HG03280 (cell line): ENCODE results near the gene RBM47.
A peak's percentile ranks its signal among the peaks of the same experiment; 100 is the strongest.
"Not testable (repeated sequence)": the region's sequence is repeated elsewhere in the genome, so short reads cannot be mapped to it uniquely, and the experiment has no call there.

ENCODE experiments used
- ATAC-seq: cut with Tn5 transposase; IDR thresholded peaks from one replicate; pipeline ENCODE4 v1.9.1; 2021; ENCODE audit warnings: mild to moderate bottlenecking, moderate library complexity; ENCODE audit not compliant: unreplicated experiment

RBM47 gene

GRCh38 chr4:40544221-40544620 lies 85.4 kb downstream of the RBM47 start:
- no peak for ATAC-seq

GRCh38 chr4:40540800-40541199 lies 88.9 kb downstream of the RBM47 start:
- no peak for ATAC-seq

GRCh38 chr4:40536032-40536431 lies 93.6 kb downstream of the RBM47 start:
- ATAC-seq, result no peak

GRCh38 chr4:40531636-40532023 lies 98.0 kb downstream of the RBM47 start:
- no peak for ATAC-seq

- no peak for ATAC-seq
Measured at GRCh38 chr4:40530961-40531635, 98.6 kb downstream of the RBM47 start.

GRCh38 chr4:40526741-40527140 lies 102.9 kb downstream of the RBM47 start:
- no peak for ATAC-seq

- ATAC-seq, result no peak
Measured at GRCh38 chr4:40525752-40526598, 103.7 kb downstream of the RBM47 start.

GRCh38 chr4:40524366-40525041 lies 105.2 kb downstream of the RBM47 start:
- no peak for ATAC-seq

GRCh38 chr4:40523581-40523980 lies 106.1 kb downstream of the RBM47 start:
- no peak for ATAC-seq

- no peak for ATAC-seq
Measured at GRCh38 chr4:40521957-40522356, 107.7 kb downstream of the RBM47 start.

GRCh38 chr4:40520533-40520932 lies 109.1 kb downstream of the RBM47 start:
- ATAC-seq, result no peak

- ATAC-seq, result not testable (repeated sequence)
Measured at GRCh38 chr4:40517081-40517480, 112.6 kb downstream of the RBM47 start.

GRCh38 chr4:40516651-40517050 lies 113.0 kb downstream of the RBM47 start:
- ATAC-seq, result peak; percentile 38

- ATAC-seq, result peak; percentile 86
Measured at GRCh38 chr4:40515398-40516293, 114.0 kb downstream of the RBM47 start.

- no peak for ATAC-seq
Measured at GRCh38 chr4:40515037-40515397, 114.6 kb downstream of the RBM47 start.

- no peak for ATAC-seq
Measured at GRCh38 chr4:40514497-40514951, 115.1 kb downstream of the RBM47 start.

GRCh38 chr4:40511036-40511614 lies 118.5 kb downstream of the RBM47 start:
- ATAC-seq, result no peak

GRCh38 chr4:40507977-40508376 lies 121.7 kb downstream of the RBM47 start:
- no peak for ATAC-seq

GRCh38 chr4:40506492-40506891 lies 123.2 kb downstream of the RBM47 start:
- ATAC-seq, result no peak

GRCh38 chr4:40506066-40506465 lies 123.6 kb downstream of the RBM47 start:
- ATAC-seq, result no peak
